K562 (cell line): ENCODE results near the gene LPA. TPM values are rescaled to one million over a fixed set of nuclear protein-coding genes. Genes with fewer than 3 reads are reported as not detected.

ENCODE experiments used
- ELF1 ChIP-seq: fragments of 200-800 bp; sonication (Bioruptor generic); IDR thresholded peaks from 2 replicates; pipeline ENCODE4 v1.6.1; 2016; ENCODE audit warnings: missing genetic modification characterization, missing compliant biosample characterization
- FOSL1 ChIP-seq: fragments of 200-800 bp; sonication (Bioruptor generic); conservative IDR thresholded peaks from 2 replicates; pipeline ENCODE4 v1.6.1; 2016; ENCODE audit warnings: missing genetic modification characterization, missing compliant biosample characterization
- MECOM ChIP-seq: fragments of 250-450 bp; sonication (Bioruptor Pico); IDR thresholded peaks from 2 replicates; pipeline ENCODE4 v1.8.0; 2022; ENCODE audit warnings: inconsistent platforms
- SIN3B ChIP-seq: fragments of 450-650 bp; IDR thresholded peaks from 2 replicates; pipeline ENCODE4 v1.6.1; 2017; ENCODE audit warnings: low read depth, mild to moderate bottlenecking, moderate library complexity
- SRSF7 ChIP-seq: fragments of 200-400 bp; formaldehyde crosslinking; optimal IDR thresholded peaks from 2 replicates; pipeline ENCODE3; 2017; ENCODE audit warnings: mild to moderate bottlenecking, low read depth, low read length
- TEAD2 ChIP-seq: fragments of 450-650 bp; IDR thresholded peaks from 2 replicates; pipeline ENCODE4 v1.6.1; 2016; ENCODE audit warnings: missing genetic modification characterization, control low read depth, missing compliant biosample characterization
- ZNF121 ChIP-seq: sonication (generic); formaldehyde crosslinking; conservative IDR thresholded peaks from 2 replicates; pipeline ENCODE4 v1.8.0; 2022; ENCODE audit warnings: missing genetic modification reagents
- polyA plus RNA-seq, 8 experiments: library from polyadenylated mRNA; depleted of rRNA in 4 of 8; stranded (reverse) in 5 of 8; unstranded in 3 of 8; fragments of >200 nt; fragmentation: Nextera tagmentation in 2 of 8; fragmentation: Illumina TruSeq in 1 of 8; extraction: Ambion mirVana in 2 of 8; extraction: Trizol in 1 of 8; gene quantifications; 2 replicates each; pipeline versions ENCODE4 v1.2.1 to v1.2.3, GENCODE V29; 2011 to 2014; ENCODE audit warnings: inconsistent platforms in 1 of 8, missing spikeins in 1 of 8
- total RNA-seq, 7 experiments: library from RNA; depleted of rRNA in 6 of 7; stranded (reverse); fragments of >200 nt in 6 of 7; fragmentation: Illumina TruSeq in 2 of 7; extraction: Trizol in 2 of 7; gene quantifications; 2 replicates each; pipeline versions ENCODE4 v1.2.1 to v1.2.3, GENCODE V29; 2011 to 2021; ENCODE audit warnings: low replicate concordance in 1 of 7
- TF ChIP-seq, protein P1 (sequence below): fragments of 250-450 bp; sonication (Bioruptor Pico); IDR thresholded peaks from 2 replicates; pipeline ENCODE4 v1.8.0; 2021; ENCODE audit warnings: moderate library complexity, mild to moderate bottlenecking, inconsistent platforms
- TF ChIP-seq, protein P2 (sequence below): fragments of 450-650 bp; IDR thresholded peaks from 2 replicates; pipeline ENCODE4 v1.6.1; 2016; ENCODE audit warnings: low read depth
- TF ChIP-seq, protein P3 (sequence below): sonication (generic); formaldehyde crosslinking; IDR thresholded peaks from 2 replicates; pipeline ENCODE4 v1.8.0; 2022; ENCODE audit warnings: mild to moderate bottlenecking, missing genetic modification reagents, borderline replicate concordance
- TF ChIP-seq, protein P4 (sequence below): fragments of 450-650 bp; IDR thresholded peaks from 2 replicates; pipeline ENCODE4 v1.7.1; 2018; ENCODE audit warnings: mild to moderate bottlenecking, low read depth; ENCODE audit not compliant: partially characterized antibody

The LPA gene
- total and polyA plus RNA-seq, 9 of the 15 experiments (the other 6 are each of a cell fraction or from before 2014, with no cell fraction given): 0.01 to 0.18 (median 0.07) TPM; not detected in 6

DNA sequence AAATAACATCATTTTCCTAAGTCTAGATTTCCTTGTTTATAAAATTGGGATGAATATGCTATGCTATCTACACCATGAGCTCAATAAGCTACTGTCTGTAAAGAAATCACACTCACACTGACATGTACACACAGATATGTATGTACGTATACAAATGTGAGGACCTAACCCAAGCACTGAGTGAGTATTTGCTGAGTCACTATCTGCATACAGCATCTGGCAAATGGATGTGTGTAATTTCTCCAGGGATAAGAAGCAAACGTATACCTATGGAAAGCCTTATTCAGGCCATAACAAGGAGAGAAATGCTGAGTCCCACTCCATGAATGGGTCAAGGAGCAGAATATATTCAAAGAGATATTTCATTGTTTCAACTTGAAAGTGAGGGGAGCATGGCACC, 153.9 kb downstream of the LPA start (continued):
- no peak for TF ChIP-seq MECOM (CRISPR knock-in tag)
- TF ChIP-seq FOSL1: peak; percentile 82
- TF ChIP-seq ELF1: no peak
- no peak for TF ChIP-seq SRSF7
- TF ChIP-seq, protein P1, sequence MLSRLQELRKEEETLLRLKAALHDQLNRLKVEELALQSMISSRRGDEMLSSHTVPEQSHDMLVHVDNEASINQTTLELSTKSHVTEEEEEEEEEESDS: no peak
- TF ChIP-seq SIN3B: no peak
- no peak for TF ChIP-seq TEAD2
- TF ChIP-seq ZNF121: no peak
- TF ChIP-seq, protein P2, sequence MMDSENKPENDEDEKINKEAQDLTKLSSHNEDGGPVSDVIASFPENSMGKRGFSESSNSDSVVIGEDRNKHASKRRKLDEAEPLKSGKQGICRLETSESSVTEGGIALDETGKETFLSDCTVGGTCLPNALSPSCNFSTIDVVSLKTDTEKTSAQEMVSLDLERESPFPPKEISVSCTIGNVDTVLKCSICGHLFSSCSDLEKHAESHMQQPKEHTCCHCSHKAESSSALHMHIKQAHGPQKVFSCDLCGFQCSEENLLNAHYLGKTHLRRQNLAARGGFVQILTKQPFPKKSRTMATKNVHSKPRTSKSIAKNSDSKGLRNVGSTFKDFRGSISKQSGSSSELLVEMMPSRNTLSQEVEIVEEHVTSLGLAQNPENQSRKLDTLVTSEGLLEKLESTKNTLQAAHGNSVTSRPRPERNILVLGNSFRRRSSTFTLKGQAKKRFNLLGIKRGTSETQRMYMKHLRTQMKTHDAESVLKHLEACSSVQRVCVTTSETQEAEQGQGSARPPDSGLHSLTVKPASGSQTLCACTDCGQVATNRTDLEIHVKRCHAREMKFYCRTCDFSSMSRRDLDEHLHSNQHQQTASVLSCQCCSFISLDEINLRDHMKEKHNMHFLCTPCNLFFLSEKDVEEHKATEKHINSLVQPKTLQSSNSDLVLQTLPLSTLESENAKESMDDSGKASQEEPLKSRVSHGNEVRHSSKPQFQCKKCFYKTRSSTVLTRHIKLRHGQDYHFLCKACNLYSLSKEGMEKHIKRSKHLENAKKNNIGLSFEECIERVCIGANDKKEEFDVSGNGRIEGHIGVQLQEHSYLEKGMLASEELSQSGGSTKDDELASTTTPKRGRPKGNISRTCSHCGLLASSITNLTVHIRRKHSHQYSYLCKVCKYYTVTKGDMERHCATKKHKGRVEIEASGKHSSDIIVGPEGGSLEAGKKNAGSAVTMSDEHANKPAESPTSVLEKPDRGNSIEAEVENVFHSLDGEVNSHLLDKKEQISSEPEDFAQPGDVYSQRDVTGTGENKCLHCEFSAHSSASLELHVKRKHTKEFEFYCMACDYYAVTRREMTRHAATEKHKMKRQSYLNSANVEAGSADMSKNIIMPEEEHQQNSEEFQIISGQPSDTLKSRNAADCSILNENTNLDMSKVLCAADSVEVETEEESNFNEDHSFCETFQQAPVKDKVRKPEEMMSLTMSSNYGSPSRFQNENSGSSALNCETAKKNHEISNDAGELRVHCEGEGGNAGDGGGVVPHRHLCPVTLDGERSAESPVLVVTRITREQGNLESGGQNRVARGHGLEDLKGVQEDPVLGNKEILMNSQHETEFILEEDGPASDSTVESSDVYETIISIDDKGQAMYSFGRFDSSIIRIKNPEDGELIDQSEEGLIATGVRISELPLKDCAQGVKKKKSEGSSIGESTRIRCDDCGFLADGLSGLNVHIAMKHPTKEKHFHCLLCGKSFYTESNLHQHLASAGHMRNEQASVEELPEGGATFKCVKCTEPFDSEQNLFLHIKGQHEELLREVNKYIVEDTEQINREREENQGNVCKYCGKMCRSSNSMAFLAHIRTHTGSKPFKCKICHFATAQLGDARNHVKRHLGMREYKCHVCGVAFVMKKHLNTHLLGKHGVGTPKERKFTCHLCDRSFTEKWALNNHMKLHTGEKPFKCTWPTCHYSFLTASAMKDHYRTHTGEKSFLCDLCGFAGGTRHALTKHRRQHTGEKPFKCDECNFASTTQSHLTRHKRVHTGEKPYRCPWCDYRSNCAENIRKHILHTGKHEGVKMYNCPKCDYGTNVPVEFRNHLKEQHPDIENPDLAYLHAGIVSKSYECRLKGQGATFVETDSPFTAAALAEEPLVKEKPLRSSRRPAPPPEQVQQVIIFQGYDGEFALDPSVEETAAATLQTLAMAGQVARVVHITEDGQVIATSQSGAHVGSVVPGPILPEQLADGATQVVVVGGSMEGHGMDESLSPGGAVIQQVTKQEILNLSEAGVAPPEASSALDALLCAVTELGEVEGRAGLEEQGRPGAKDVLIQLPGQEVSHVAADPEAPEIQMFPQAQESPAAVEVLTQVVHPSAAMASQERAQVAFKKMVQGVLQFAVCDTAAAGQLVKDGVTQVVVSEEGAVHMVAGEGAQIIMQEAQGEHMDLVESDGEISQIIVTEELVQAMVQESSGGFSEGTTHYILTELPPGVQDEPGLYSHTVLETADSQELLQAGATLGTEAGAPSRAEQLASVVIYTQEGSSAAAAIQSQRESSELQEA: no peak
- TF ChIP-seq, protein P3, sequence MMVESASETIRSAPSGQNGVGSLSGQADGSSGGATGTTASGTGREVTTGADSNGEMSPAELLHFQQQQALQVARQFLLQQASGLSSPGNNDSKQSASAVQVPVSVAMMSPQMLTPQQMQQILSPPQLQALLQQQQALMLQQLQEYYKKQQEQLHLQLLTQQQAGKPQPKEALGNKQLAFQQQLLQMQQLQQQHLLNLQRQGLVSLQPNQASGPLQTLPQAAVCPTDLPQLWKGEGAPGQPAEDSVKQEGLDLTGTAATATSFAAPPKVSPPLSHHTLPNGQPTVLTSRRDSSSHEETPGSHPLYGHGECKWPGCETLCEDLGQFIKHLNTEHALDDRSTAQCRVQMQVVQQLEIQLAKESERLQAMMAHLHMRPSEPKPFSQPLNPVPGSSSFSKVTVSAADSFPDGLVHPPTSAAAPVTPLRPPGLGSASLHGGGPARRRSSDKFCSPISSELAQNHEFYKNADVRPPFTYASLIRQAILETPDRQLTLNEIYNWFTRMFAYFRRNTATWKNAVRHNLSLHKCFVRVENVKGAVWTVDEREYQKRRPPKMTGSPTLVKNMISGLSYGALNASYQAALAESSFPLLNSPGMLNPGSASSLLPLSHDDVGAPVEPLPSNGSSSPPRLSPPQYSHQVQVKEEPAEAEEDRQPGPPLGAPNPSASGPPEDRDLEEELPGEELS (CRISPR knock-in tag): no peak
- TF ChIP-seq, protein P4, sequence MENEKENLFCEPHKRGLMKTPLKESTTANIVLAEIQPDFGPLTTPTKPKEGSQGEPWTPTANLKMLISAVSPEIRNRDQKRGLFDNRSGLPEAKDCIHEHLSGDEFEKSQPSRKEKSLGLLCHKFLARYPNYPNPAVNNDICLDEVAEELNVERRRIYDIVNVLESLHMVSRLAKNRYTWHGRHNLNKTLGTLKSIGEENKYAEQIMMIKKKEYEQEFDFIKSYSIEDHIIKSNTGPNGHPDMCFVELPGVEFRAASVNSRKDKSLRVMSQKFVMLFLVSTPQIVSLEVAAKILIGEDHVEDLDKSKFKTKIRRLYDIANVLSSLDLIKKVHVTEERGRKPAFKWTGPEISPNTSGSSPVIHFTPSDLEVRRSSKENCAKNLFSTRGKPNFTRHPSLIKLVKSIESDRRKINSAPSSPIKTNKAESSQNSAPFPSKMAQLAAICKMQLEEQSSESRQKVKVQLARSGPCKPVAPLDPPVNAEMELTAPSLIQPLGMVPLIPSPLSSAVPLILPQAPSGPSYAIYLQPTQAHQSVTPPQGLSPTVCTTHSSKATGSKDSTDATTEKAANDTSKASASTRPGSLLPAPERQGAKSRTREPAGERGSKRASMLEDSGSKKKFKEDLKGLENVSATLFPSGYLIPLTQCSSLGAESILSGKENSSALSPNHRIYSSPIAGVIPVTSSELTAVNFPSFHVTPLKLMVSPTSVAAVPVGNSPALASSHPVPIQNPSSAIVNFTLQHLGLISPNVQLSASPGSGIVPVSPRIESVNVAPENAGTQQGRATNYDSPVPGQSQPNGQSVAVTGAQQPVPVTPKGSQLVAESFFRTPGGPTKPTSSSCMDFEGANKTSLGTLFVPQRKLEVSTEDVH: no peak
